Psoas muscle (tissue), 8 donors: ENCODE data around the gene SLC25A29. TPM values are rescaled to one million over a fixed set of nuclear protein-coding genes. Genes with fewer than 3 reads are reported as not detected.
"Not testable (repeated sequence)": the region's sequence is repeated elsewhere in the genome, so short reads cannot be mapped to it uniquely, and the experiment has no call there.

Source experiments
- ATAC-seq, 4 donors: fragments of 200-7000 bp; cut with Tn5 transposase; one replicate each; pipeline ENCODE4 v1.9.1; 2020; ENCODE audit warnings: moderate library complexity in 3 of 4, mild to moderate bottlenecking in 2 of 4
- DNase-seq, 2 donors: peaks; one replicate each; pipeline ENCODE4 v3.0.0-alpha.2; 2020
- H3K27ac ChIP-seq: fragments of 200-600 bp; one replicate; pipeline ENCODE4 v1.8.0; 2022
- H3K27me3 ChIP-seq, 3 donors: fragments of 200-600 bp in 1 of 3; one replicate each; pipeline versions ENCODE4 v1.6.1 to v1.8.0; 2013 to 2022; ENCODE audit warnings: low read length in 2 of 3, mild to moderate bottlenecking in 2 of 3, moderate library complexity in 1 of 3; ENCODE audit not compliant: insufficient read depth in 3 of 3
- H3K36me3 ChIP-seq, 2 donors: fragments of 200-600 bp in 1 of 2; one replicate each; pipeline versions ENCODE4 v1.6.1 to v1.8.0; 2013 to 2022; ENCODE audit warnings: low read depth in 1 of 2, mild to moderate bottlenecking in 1 of 2, moderate library complexity in 1 of 2; ENCODE audit not compliant: insufficient read depth in 1 of 2
- H3K4me1 ChIP-seq: fragments of 200-600 bp; one replicate; pipeline ENCODE4 v1.8.0; 2022
- H3K4me3 ChIP-seq: fragments of 200-600 bp; one replicate; pipeline ENCODE4 v1.8.0; 2022; ENCODE audit warnings: mild to moderate bottlenecking
- H3K9me3 ChIP-seq: fragments of 200-600 bp; one replicate; pipeline ENCODE4 v1.8.0; 2022
- CTCF ChIP-seq: fragments of 200-600 bp; IDR thresholded peaks from one replicate; pipeline ENCODE4 v1.8.0; 2022; ENCODE audit warnings: antibody characterized with exemption
- WGBS, 3 donors: extraction: QIAGEN DNeasy Blood & Tissue Kit; methylation state at CpG; one replicate each; pipeline versions ENCODE4 v1.1.6 to v1.1.7; 2013; 5-methylcytosine and 5-hydroxymethylcytosine counted together
- intact Hi-C, 2 donors: fragments of 100-400 bp; cut with DNase I; formaldehyde crosslinking; loops; one replicate each; pipeline versions ENCODE4 v1.11.0 to v1.14.2; 2022
- polyA plus RNA-seq, 3 donors: library from polyadenylated mRNA; stranded (reverse); fragments of 200-250 nt; gene quantifications; one replicate each; pipeline ENCODE4 v1.2.3, GENCODE V29; 2013
- total RNA-seq, 4 donors: library from RNA; stranded (reverse); fragmentation: NEBNext Ultra II Directional in 2 of 4; extraction: Animal tissue kit (Norgen Biotek cat#: 25700) in 2 of 4; gene quantifications; one replicate each; pipeline versions ENCODE4 v1.2.1 to v1.2.4, GENCODE V29; 2021 to 2023
- donor health status: healthy with polysubstance abuse.
- donor health status: DM: no; HTN: no; CAD: no; lungs with moderate emphysema.
- donor health status: Bipolar disorder and iron deficiency.
- donor health status: healthy.
- donor health status: DM: yes; HTN: yes; CAD: no.
- donor health status: DM: no; HTN: no; CAD: no.
- donor health status: DM: no; HTN: no; CAD: no.
- donor health status: DM: yes; HTN: yes; CAD: no.

Gene SLC25A29
- total and polyA plus RNA-seq, 7 donors: 4.5 to 14.8 (median 6.7) TPM

GRCh38 chr14:100290607-100291304 lies 15.5 kb downstream of the SLC25A29 start:
- peak in 1 of 2 donors; percentile 30 for DNase-seq
- no peaks in the 10 kb centered on the region for H3K9me3 ChIP-seq
- H3K36me3 ChIP-seq: peaks cover 3 to 17% of the 10 kb centered on the region in 2 donors
- H3K27ac ChIP-seq: no peak overlapping the region
- H3K4me3 ChIP-seq: no peak overlapping the region
- TF ChIP-seq CTCF: no peak
- peaks cover 18% of the 10 kb centered on the region for H3K4me1 ChIP-seq
- no peak for ATAC-seq
- intact Hi-C loops: no loop called here
- no peaks in the 10 kb centered on the region for H3K27me3 ChIP-seq
- WGBS, 3 donors: 88 to 91% (median 89%) methylated on average over 12 of the region's 12 CpGs

DNA sequence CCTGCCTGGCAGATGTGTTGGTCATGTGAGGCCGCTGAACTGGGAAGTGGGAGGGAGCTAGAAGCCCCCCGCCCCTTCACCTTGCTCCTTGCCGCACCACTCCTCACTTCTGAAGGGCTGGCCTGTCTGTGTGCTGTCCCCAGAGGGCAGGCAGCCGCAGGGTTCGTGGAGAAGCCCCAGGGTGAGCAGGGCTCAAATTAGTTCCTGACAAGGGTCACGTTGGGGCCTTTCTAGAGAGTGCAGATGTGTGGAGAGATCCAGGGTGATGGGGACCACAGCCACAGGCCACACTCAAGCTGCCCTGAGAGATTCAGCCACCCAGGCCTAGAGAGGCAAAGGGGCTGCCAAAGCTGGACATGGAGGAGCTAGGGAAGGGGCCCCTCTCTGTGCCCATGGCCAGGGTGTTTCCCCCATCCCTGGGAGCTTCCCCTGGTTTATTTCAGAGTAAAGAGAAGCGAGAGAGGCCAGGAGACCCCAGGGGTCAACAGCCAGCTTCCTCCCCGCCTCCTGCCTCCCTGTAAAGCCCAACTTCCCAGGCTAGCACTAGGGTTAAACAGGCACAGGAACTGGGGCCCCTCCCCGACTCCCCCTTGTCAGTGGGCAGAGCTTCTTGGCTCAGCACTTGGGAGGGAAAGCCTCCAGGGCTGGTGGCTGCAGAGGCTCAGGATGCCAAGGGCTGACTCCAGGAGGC lies 16.2 kb downstream of the SLC25A29 start:
- WGBS, 3 donors: 75 to 85% (median 77%) methylated on average over 9 of the region's 9 CpGs
- peaks cover 19% of the 10 kb centered on the region for H3K4me1 ChIP-seq
- no peaks in the 10 kb centered on the region for H3K27me3 ChIP-seq
- no peak for TF ChIP-seq CTCF
- no peak overlapping the region for H3K27ac ChIP-seq
- DNase-seq: peak in 1 of 2 donors; percentile 32
- H3K9me3 ChIP-seq: no peaks in the 10 kb centered on the region
- intact Hi-C loops: loop anchor here in 1 of 2 donors (5.0 kb wide), 1 partner anchor 87 kb away; the partner anchor contains the start of gene WDR25
- H3K4me3 ChIP-seq: no peak overlapping the region
- H3K36me3 ChIP-seq: peaks cover 3 to 17% of the 10 kb centered on the region in 2 donors
- ATAC-seq: no peak

DNA sequence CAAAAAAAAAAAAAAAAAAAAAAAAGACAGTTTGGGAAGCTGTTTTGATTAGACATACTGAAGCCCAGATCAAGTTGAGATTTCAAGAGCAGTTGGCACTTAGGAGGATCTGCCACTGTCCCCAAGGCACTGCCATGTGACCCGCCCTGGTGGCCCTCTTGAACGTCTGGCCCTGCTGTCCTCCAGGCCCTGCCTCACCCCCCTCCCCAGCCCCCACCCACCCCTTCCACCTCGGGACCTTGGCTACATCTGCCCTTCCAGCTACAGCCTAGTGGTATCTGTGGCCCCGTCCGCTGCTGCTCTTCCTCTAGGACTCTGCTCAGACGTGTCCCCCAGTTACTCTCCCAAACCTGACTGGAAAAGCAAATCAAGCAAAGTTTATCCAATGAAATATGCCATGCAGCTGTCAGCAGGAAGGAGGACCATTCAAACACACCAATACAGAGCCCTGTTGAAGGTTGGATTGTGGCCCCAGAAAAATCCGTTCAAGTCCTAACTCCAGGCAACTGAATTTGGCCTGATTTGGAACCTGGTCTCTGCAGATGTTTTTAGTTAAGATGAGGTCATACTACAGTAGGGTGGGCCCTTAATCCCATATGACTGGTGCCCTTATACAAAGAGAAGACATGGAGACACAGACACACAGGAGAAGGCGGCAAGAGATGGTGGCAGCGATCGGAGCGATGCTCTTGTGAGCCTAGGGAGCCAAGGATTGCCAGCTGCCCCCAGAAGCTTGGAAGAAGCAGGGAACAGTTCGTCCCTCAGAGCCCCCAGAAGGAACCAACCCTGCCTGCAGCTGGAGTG lies 17.7 kb downstream of the SLC25A29 start:
- no peak overlapping the region for H3K4me3 ChIP-seq
- H3K27ac ChIP-seq: no peak overlapping the region
- intact Hi-C loops: loop anchor here in 1 of 2 donors (5.0 kb wide), 1 partner anchor 89 kb away; the partner anchor contains the start of gene WDR25
- no peaks in the 10 kb centered on the region for H3K27me3 ChIP-seq
- peaks cover 23% of the 10 kb centered on the region for H3K4me1 ChIP-seq
- DNase-seq (peak in 1 of 2 donors; percentile 24), ATAC-seq (no peak)
- 67 to 77% (median 71%) methylated on average over 12 of the region's 12 CpGs for WGBS, 3 donors
- no peaks in the 10 kb centered on the region for H3K9me3 ChIP-seq
- TF ChIP-seq CTCF: no peak
- H3K36me3 ChIP-seq: peaks cover 3 to 17% of the 10 kb centered on the region in 2 donors

DNA sequence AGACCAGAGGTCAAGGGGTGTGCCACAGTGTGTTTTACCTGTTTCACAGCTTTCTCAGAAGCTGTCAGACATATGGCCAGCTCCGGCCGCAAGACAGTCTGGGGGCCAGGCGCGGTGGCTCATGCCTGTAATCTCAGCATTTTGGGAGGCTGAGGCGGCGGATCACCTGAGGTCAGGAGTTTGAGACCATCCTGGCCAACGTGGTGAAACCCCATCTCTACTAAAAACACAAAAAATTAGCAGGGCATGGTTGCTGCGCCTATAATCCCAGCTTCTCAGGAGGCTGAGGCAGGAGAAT lies 18.3 kb downstream of the SLC25A29 start:
- not testable (repeated sequence) for ATAC-seq, H3K9me3 ChIP-seq, H3K27me3 ChIP-seq, H3K27ac ChIP-seq, H3K4me3 ChIP-seq
- intact Hi-C loops: loop anchor here in 1 of 2 donors (5.0 kb wide), 1 partner anchor 89 kb away; the partner anchor contains the start of gene WDR25
- Histone ChIP-seq H3K36me3 (peaks cover 3 to 17% of the 10 kb centered on the region in 2 donors), H3K4me1 (peaks cover 23% of the 10 kb centered on the region)
- WGBS, 3 donors: 89 to 91% (median 89%) methylated on average over 8 of the region's 8 CpGs
- DNase-seq: peak in 1 of 2 donors; percentile 39
